A549 (cell line): ENCODE measurements around the gene LRFN2. TPM values are rescaled to one million over a fixed set of nuclear protein-coding genes. Genes with fewer than 3 reads are reported as not detected.

ENCODE experiments used
- ATAC-seq, 2 experiments: fragments of 200-7000 bp in 1 of 2; fragments of >200 bp in 1 of 2; cut with Nextera tagmentation in 1 of 2; cut with Tn5 transposase in 1 of 2; 3 replicates each; pipeline versions ENCODE4 v1.8.0 to v1.9.1; 2018 to 2020; ENCODE audit warnings: mild to moderate bottlenecking in 1 of 2, moderate library complexity in 1 of 2
- CTCF ChIA-PET: fragments of 300-600 bp; sonication (Branson Sonifier 250); formaldehyde crosslinking; extraction: SDS; loops from one replicate; lab custom pipeline; 2021; ENCODE audit warnings: antibody characterized with exemption, inconsistent platforms; lab: Yijun Ruan, JAX
- POLR2A ChIA-PET: fragments of 350-600 bp; formaldehyde crosslinking; extraction: SDS; loops from one replicate; lab custom pipeline; 2021; ENCODE audit warnings: antibody characterized with exemption, inconsistent platforms; lab: Yijun Ruan, JAX
- DNase-seq, 2 experiments: peaks; one replicate each; pipeline versions ENCODE4 v3.0.0 to v3.0.0-alpha.2; 2011 to 2016; ENCODE audit warnings: low read depth in 1 of 2, low spot score in 1 of 2
- FAIRE-seq: peaks from 2 replicates; lab custom pipeline; 2011; peaks lifted over from hg19 to GRCh38; lab: Jason Lieb, UNC
- H3K27ac ChIP-seq, 2 experiments: fragments of >200 bp; sonication (Bioruptor Twin); formaldehyde crosslinking; 3 replicates each; pipeline ENCODE4 v1.5.1; 2016 to 2017
- H3K4me1 ChIP-seq: fragments of >200 bp; sonication (Bioruptor Twin); formaldehyde crosslinking; 3 replicates; pipeline ENCODE4 v1.6.1; 2016
- H3K4me2 ChIP-seq: fragments of >200 bp; sonication (Bioruptor Twin); formaldehyde crosslinking; 3 replicates; pipeline ENCODE4 v1.6.1; 2016
- H3K4me3 ChIP-seq: fragments of >200 bp; sonication (Bioruptor Twin); formaldehyde crosslinking; 3 replicates; pipeline ENCODE4 v1.5.1; 2016
- H3K9me3 ChIP-seq: fragments of >200 bp; sonication (Bioruptor Twin); formaldehyde crosslinking; 3 replicates; pipeline ENCODE4 v1.6.1; 2016
- CBX2 ChIP-seq: fragments of 200-600 bp; sonication (generic); IDR thresholded peaks from 2 replicates; pipeline ENCODE4 v1.6.1; 2016; ENCODE audit warnings: low read depth, mild to moderate bottlenecking, borderline replicate concordance
- CBX8 ChIP-seq: fragments of 200-600 bp; sonication (generic); IDR thresholded peaks from 2 replicates; pipeline ENCODE4 v1.6.1; 2016
- CEBPB ChIP-seq, 2 experiments: fragments of >200 bp in 1 of 2; sonication (Bioruptor Twin) in 1 of 2; formaldehyde crosslinking in 1 of 2; IDR thresholded peaks; 2 replicates each; pipeline ENCODE4 v1.6.1; 2012 to 2016
- CHD4 ChIP-seq: fragments of 200-600 bp; sonication (generic); IDR thresholded peaks from 2 replicates; pipeline ENCODE4 v1.6.1; 2016; ENCODE audit warnings: antibody characterized with exemption, mild to moderate bottlenecking, borderline replicate concordance
- CTCF ChIP-seq: fragments of >200 bp; sonication (Bioruptor Twin); formaldehyde crosslinking; IDR thresholded peaks from 3 replicates; pipeline ENCODE4 v1.5.1; 2016
- E2F6 ChIP-seq: IDR thresholded peaks from 2 replicates; pipeline ENCODE4 v1.6.1; 2012; ENCODE audit warnings: low read depth, borderline replicate concordance
- EHF ChIP-seq: fragments of 250-450 bp; sonication (Bioruptor Pico); IDR thresholded peaks from 2 replicates; pipeline ENCODE4 v1.5.0; 2020; ENCODE audit warnings: mild to moderate bottlenecking
- EHMT2 ChIP-seq: fragments of 200-600 bp; sonication (generic); IDR thresholded peaks from 2 replicates; pipeline ENCODE4 v1.6.1; 2016; ENCODE audit warnings: antibody characterized with exemption, low read depth, mild to moderate bottlenecking, moderate library complexity
- FOSL2 ChIP-seq, 2 experiments: fragments of 450-650 bp in 1 of 2; fragments of >200 bp in 1 of 2; sonication (Bioruptor Twin) in 1 of 2; formaldehyde crosslinking; IDR thresholded peaks; 2 replicates each; pipeline versions ENCODE4 v1.5.0 to v1.6.1; 2016 to 2020; ENCODE audit warnings: mild to moderate bottlenecking in 1 of 2, moderate library complexity in 1 of 2
- FOXS1 ChIP-seq: fragments of 250-450 bp; sonication (Bioruptor Pico); IDR thresholded peaks from 2 replicates; pipeline ENCODE4 v1.5.0; 2020; ENCODE audit warnings: mild to moderate bottlenecking, moderate library complexity
- HEYL ChIP-seq: fragments of 250-450 bp; sonication (Bioruptor Pico); IDR thresholded peaks from 2 replicates; pipeline ENCODE4 v1.8.0; 2021; ENCODE audit warnings: mild to moderate bottlenecking, moderate library complexity
- HMGXB4 ChIP-seq: fragments of 250-450 bp; sonication (Bioruptor Pico); IDR thresholded peaks from 2 replicates; pipeline ENCODE4 v1.5.0; 2021; ENCODE audit warnings: mild to moderate bottlenecking, moderate library complexity, borderline replicate concordance
- HOXB13 ChIP-seq: fragments of 250-450 bp; sonication (Bioruptor Pico); IDR thresholded peaks from 2 replicates; pipeline ENCODE4 v1.5.0; 2020; ENCODE audit warnings: low read depth, mild to moderate bottlenecking, moderate library complexity
- KDM1A ChIP-seq: fragments of 200-600 bp; sonication (generic); IDR thresholded peaks from 2 replicates; pipeline ENCODE4 v1.6.1; 2016; ENCODE audit warnings: low read depth, mild to moderate bottlenecking
- MAFK ChIP-seq: fragments of 450-650 bp; IDR thresholded peaks from 2 replicates; pipeline ENCODE4 v1.6.1; 2014; ENCODE audit not compliant: partially characterized antibody
- MAX ChIP-seq: IDR thresholded peaks from 2 replicates; pipeline ENCODE4 v1.6.1; 2012
- MAZ ChIP-seq: fragments of 150-350 bp; IDR thresholded peaks from 2 replicates; pipeline ENCODE4 v1.6.1; 2014; ENCODE audit warnings: antibody characterized with exemption, low read depth, low read length, borderline replicate concordance
- NPAS2 ChIP-seq: fragments of 250-450 bp; sonication (Bioruptor Pico); IDR thresholded peaks from 2 replicates; pipeline ENCODE4 v1.8.0; 2022; ENCODE audit warnings: mild to moderate bottlenecking, moderate library complexity, borderline replicate concordance
- NR3C1 ChIP-seq: fragments of >200 bp; sonication (Bioruptor Twin); formaldehyde crosslinking; IDR thresholded peaks from 3 replicates; pipeline ENCODE4 v1.6.1; 2017
- PHF8 ChIP-seq: fragments of 200-600 bp; sonication (generic); IDR thresholded peaks from 2 replicates; pipeline ENCODE4 v1.6.1; 2016; ENCODE audit warnings: low read depth, mild to moderate bottlenecking, antibody characterized with exemption, moderate library complexity, borderline replicate concordance
- POLR2AphosphoS2 ChIP-seq: conservative IDR thresholded peaks from 2 replicates; pipeline ENCODE4 v1.6.1; 2012; ENCODE audit warnings: low read length, improper control_type of control experiment, inconsistent platforms
- RCOR1 ChIP-seq: fragments of 150-350 bp; IDR thresholded peaks from 2 replicates; pipeline ENCODE4 v1.6.1; 2014; ENCODE audit warnings: antibody characterized with exemption, low read length, low read depth
- REST ChIP-seq: fragments of 200-600 bp; sonication (generic); IDR thresholded peaks from 2 replicates; pipeline ENCODE4 v1.6.1; 2016; ENCODE audit warnings: antibody characterized with exemption, mild to moderate bottlenecking, moderate library complexity
- RNF2 ChIP-seq: fragments of 200-600 bp; sonication (generic); IDR thresholded peaks from 2 replicates; pipeline ENCODE4 v1.6.1; 2016; ENCODE audit warnings: low read depth, mild to moderate bottlenecking, antibody characterized with exemption, moderate library complexity, borderline replicate concordance
- ZSCAN20 ChIP-seq: fragments of 250-450 bp; sonication (Bioruptor Pico); IDR thresholded peaks from 2 replicates; pipeline ENCODE4 v1.8.0; 2022; ENCODE audit warnings: mild to moderate bottlenecking, moderate library complexity
- WGBS: methylation state at CpG from one replicate; pipeline ENCODE4 v1.1.6; 2017; ENCODE audit errors: missing lambda C conversion rate; 5-methylcytosine and 5-hydroxymethylcytosine counted together
- polyA plus RNA-seq, 4 experiments: library from polyadenylated mRNA; depleted of rRNA in 3 of 4; stranded (reverse); fragments of >200 nt; fragmentation: RNase III in 1 of 4; extraction: RNeasy Plus Mini Kit Qiagen cat#74134 plus additional on column Dnase treatment in 1 of 4; gene quantifications; 2 replicates in 3 of 4; 3 replicates in 1 of 4; pipeline ENCODE4 v1.2.3, GENCODE V29; 2011 to 2017
- TF ChIP-seq, protein P1 (sequence below): IDR thresholded peaks from 2 replicates; pipeline ENCODE4 v1.6.1; 2012
- TF ChIP-seq, protein P2 (sequence below): fragments of >200 bp; sonication (Bioruptor Twin); formaldehyde crosslinking; IDR thresholded peaks from 3 replicates; pipeline ENCODE4 v1.6.1; 2016

LRFN2 gene
- polyA plus RNA-seq, 2 of the 4 experiments (the other 2 are of a cell fraction) = not detected

DNA sequence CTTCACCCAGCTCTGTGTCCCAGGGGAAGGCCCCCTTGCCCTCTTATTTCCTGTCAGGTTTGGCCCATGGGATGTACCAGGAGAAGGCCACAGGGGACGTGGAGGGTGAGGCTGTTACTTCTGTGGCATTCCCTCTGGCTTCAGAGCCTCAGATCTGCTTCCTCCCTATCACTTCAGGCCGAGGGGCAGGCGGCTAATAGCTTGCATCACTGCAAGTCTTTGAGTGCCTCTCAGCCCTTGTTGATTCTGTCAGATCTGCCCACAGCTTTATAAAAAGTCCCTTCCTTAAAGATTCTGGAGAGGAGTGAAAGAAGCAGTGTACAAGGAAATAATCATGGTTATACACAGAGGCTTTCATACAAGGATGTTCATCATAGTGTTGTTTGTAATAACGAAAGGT lies 86.9 kb downstream of the LRFN2 start:
- TF ChIP-seq CHD4 = no peak
- TF ChIP-seq NR3C1 = no peak
- no peak for TF ChIP-seq REST
- no peak for TF ChIP-seq HMGXB4 (CRISPR knock-in tag)
- no peak for TF ChIP-seq HOXB13 (CRISPR knock-in tag)
- TF ChIP-seq, protein P1, sequence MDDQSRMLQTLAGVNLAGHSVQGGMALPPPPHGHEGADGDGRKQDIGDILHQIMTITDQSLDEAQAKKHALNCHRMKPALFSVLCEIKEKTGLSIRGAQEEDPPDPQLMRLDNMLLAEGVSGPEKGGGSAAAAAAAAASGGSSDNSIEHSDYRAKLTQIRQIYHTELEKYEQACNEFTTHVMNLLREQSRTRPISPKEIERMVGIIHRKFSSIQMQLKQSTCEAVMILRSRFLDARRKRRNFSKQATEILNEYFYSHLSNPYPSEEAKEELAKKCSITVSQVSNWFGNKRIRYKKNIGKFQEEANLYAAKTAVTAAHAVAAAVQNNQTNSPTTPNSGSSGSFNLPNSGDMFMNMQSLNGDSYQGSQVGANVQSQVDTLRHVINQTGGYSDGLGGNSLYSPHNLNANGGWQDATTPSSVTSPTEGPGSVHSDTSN = no peak
- no peak for TF ChIP-seq NPAS2 (CRISPR knock-in tag)
- TF ChIP-seq KDM1A = no peak
- no peak for TF ChIP-seq FOXS1 (CRISPR knock-in tag)
- TF ChIP-seq CBX2 = no peak
- TF ChIP-seq, protein P2, sequence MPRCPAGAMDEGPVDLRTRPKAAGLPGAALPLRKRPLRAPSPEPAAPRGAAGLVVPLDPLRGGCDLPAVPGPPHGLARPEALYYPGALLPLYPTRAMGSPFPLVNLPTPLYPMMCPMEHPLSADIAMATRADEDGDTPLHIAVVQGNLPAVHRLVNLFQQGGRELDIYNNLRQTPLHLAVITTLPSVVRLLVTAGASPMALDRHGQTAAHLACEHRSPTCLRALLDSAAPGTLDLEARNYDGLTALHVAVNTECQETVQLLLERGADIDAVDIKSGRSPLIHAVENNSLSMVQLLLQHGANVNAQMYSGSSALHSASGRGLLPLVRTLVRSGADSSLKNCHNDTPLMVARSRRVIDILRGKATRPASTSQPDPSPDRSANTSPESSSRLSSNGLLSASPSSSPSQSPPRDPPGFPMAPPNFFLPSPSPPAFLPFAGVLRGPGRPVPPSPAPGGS = no peak
- TF ChIP-seq PHF8 = no peak
- no peak for TF ChIP-seq HEYL
- no peak for TF ChIP-seq RNF2
- no peak for TF ChIP-seq ZSCAN20 (CRISPR knock-in tag)
- no peak for TF ChIP-seq MAZ
- no peak for TF ChIP-seq EHF (CRISPR knock-in tag)
- TF ChIP-seq POLR2AphosphoS2 = no peak
- no peak for TF ChIP-seq CEBPB (IDR thresholded peaks at IDR 0.05)
- TF ChIP-seq, all 56 proteins: peak for 0
- ATAC-seq = no peak
- 34% methylated on average over 4 of the region's 4 CpGs for WGBS
- Histone ChIP-seq H3K27ac (no peak overlapping the region), H3K4me2 (no peak overlapping the region), H3K4me1 (no peaks in the 10 kb centered on the region), H3K4me3 (no peak overlapping the region), H3K9me3 (no peaks in the 10 kb centered on the region)
- CTCF ChIA-PET = no interaction called here
- POLR2A ChIA-PET = no interaction called here
- no peak for DNase-seq
- FAIRE-seq = no peak

DNA sequence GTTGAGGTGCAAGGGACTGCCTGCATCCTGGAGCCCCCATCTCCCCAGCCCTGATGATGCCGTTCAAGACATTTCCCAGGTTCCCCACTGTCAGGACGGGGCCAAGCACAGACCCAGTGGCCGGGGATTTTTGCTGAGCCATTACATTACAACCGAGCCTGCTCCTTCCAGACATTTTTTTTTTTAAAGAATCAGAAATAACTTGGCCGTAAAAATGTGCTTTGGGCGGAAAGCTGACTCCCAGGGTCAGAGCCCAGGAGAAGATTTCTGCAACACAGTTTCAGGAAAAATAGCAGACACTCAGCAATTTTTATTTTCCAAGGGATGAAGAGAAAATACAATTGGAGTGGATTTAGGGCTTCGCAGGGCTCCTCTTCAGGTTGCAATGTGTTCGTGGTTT lies 87.9 kb downstream of the LRFN2 start:
- DNase-seq (no peak), FAIRE-seq (no peak), ATAC-seq (no peak)
- WGBS = 32% methylated on average over 8 of the region's 8 CpGs
- POLR2A ChIA-PET = no interaction called here
- no peaks in the 10 kb centered on the region for H3K4me1 ChIP-seq
- H3K27ac ChIP-seq = no peak overlapping the region
- no peak overlapping the region for H3K4me2 ChIP-seq
- CTCF ChIA-PET = no interaction called here
- no peak overlapping the region for H3K4me3 ChIP-seq
- no peaks in the 10 kb centered on the region for H3K9me3 ChIP-seq
- no peak for TF ChIP-seq NPAS2 (CRISPR knock-in tag)
- TF ChIP-seq MAX = no peak
- no peak for TF ChIP-seq CBX8
- TF ChIP-seq FOSL2 (IDR thresholded peaks at IDR 0.05) = no peak
- no peak for TF ChIP-seq FOSL2 (CRISPR knock-in tag; IDR thresholded peaks at IDR 0.05)
- TF ChIP-seq HOXB13 (CRISPR knock-in tag) = no peak
- TF ChIP-seq MAFK = no peak
- no peak for TF ChIP-seq EHMT2
- no peak for TF ChIP-seq RCOR1
- no peak for TF ChIP-seq CTCF
- TF ChIP-seq CHD4 = no peak
- no peak for TF ChIP-seq E2F6
- no peak for TF ChIP-seq ZSCAN20 (CRISPR knock-in tag)
- TF ChIP-seq MAZ = no peak
